B cell (primary cell): ENCODE measurements around the gene BACH2.
"Not testable (repeated sequence)": the region's sequence is repeated elsewhere in the genome, so short reads cannot be mapped to it uniquely, and the experiment has no call there.

Experiments used
- EZH2 ChIP-seq: IDR thresholded peaks from 2 replicates; pipeline ENCODE4 v1.6.1; 2012; ENCODE audit warnings: borderline replicate concordance, low read depth, mild to moderate bottlenecking, moderate library complexity, low read length; ENCODE audit not compliant: insufficient read depth, poor library complexity, severe bottlenecking
- TF ChIP-seq, protein P1 (sequence below): fragments of 200-600 bp; IDR thresholded peaks from one replicate; pipeline ENCODE4 v1.8.0; 2022; ENCODE audit warnings: antibody characterized with exemption, mild to moderate bottlenecking

DNA sequence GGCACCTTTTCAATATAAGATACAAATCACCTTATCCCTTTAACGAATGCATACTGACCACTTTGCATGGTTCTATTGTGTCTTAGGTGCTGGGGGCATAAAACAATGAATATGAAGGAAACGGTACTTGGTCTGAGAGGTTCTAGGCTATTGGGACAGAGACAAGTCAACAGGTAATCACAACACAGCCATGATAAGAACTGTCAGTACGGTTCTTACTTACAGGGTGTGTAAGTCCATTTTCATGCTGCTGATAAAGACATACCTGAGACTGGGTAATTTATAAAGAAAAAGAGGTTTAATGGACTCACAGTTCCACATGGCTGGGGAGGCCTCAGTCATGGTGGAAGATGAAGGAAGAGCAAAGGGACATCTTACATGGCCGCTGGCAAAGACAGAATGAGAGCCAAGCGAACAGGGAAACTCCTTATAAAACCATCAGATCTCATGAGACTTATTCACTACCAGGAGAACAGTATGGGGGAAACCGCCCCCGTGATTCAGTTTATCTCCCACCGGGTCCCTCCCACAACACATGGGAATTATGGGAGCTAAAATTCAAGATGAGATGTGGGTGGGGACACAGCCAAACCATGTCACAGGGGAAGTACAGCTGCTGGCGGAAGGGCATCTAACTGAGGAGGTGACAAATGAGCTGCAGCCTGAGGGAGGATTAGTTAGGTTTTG lies 325.2 kb downstream of the BACH2 start:
- not testable (repeated sequence) for TF ChIP-seq EZH2
- TF ChIP-seq, protein P1, sequence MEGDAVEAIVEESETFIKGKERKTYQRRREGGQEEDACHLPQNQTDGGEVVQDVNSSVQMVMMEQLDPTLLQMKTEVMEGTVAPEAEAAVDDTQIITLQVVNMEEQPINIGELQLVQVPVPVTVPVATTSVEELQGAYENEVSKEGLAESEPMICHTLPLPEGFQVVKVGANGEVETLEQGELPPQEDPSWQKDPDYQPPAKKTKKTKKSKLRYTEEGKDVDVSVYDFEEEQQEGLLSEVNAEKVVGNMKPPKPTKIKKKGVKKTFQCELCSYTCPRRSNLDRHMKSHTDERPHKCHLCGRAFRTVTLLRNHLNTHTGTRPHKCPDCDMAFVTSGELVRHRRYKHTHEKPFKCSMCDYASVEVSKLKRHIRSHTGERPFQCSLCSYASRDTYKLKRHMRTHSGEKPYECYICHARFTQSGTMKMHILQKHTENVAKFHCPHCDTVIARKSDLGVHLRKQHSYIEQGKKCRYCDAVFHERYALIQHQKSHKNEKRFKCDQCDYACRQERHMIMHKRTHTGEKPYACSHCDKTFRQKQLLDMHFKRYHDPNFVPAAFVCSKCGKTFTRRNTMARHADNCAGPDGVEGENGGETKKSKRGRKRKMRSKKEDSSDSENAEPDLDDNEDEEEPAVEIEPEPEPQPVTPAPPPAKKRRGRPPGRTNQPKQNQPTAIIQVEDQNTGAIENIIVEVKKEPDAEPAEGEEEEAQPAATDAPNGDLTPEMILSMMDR: not testable (repeated sequence)
